ENCODE measurements around the gene PCBP3. TPM values are rescaled to one million over a fixed set of nuclear protein-coding genes. Genes with fewer than 3 reads are reported as not detected.

PCBP3 gene
- total RNA-seq, 1 donor from 2014 or later = 3.8 TPM

DNA sequence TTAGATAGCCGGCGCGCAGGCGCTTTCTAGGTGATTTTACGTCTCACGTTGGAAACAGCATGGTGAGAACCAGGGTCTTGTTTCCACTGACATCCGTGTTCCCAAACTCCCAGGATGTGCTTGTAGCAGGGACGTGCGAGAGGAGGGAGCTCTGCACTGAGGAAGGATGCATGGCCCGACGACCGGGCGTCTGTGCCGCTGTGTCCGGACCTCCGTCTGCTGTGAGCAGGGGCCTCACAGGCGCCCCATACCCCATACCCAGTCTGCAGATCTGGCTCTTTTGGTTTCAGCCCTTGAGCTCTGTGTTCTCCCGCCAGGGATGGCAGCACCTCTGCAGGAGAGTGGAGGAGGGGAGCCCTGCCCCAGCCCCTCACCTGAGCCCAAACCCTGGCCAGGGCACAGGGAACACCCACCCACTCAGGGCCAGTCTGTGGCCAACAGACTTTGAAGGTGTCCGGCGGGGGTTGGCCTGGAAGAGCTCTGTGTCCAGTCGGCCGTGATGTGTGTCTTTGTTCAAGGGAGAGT lies 270.9 kb downstream of the PCBP3 start:
- ATAC-seq = no peak
- DNase-seq = no peak
- no peaks in the 10 kb centered on the region for H3K9me3 ChIP-seq
- H3K4me1 ChIP-seq = no peaks in the 10 kb centered on the region
- no peaks in the 10 kb centered on the region for H3K36me3 ChIP-seq
- no peak overlapping the region for H3K27ac ChIP-seq
- intact Hi-C loops (cut with DNase I) = no loop called here
- no peak overlapping the region for H3K4me3 ChIP-seq
- TF ChIP-seq, protein P1, sequence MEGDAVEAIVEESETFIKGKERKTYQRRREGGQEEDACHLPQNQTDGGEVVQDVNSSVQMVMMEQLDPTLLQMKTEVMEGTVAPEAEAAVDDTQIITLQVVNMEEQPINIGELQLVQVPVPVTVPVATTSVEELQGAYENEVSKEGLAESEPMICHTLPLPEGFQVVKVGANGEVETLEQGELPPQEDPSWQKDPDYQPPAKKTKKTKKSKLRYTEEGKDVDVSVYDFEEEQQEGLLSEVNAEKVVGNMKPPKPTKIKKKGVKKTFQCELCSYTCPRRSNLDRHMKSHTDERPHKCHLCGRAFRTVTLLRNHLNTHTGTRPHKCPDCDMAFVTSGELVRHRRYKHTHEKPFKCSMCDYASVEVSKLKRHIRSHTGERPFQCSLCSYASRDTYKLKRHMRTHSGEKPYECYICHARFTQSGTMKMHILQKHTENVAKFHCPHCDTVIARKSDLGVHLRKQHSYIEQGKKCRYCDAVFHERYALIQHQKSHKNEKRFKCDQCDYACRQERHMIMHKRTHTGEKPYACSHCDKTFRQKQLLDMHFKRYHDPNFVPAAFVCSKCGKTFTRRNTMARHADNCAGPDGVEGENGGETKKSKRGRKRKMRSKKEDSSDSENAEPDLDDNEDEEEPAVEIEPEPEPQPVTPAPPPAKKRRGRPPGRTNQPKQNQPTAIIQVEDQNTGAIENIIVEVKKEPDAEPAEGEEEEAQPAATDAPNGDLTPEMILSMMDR (IDR thresholded peaks at IDR 0.05) = no peak
- H3K27me3 ChIP-seq = no peaks in the 10 kb centered on the region

DNA sequence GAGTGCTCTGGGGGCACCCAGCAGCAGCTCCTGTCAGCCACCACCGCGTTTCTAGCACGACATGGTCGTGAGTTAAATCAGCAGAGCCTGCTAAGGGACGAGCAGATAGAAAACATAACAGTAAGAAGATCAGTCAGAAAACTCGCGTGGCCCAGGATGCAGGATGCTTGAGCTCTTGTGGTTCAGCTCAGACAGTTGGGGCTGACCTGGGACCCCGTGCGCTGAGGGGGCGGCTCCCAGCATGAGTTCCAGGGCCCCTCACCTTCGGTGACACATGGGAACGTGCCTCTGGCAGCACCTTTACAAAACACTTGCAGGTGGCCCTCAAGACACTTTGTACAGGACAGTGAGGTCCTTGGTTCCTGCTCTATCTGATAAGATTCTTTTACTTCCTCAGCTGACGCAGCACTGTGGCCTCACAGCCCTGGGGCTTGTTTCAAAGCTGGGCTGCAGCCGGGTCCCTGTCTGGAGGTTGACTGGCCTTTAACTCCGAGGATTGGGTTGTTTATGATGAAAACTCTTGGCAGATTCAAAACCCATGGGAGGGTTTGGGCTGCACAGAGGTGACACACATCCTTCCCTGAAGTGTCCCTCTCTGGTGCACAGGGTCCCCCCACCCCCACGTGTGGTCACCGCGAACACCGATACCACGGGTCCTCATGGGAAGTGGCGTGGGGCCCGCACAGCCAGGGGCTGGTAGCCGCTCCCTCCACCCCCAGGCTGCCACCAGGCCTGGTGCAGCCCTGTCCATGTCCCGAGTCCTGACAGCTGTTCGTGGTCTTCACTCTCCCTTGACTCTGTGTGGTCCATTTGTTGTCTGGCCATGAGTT lies 272.7 kb downstream of the PCBP3 start:
- TF ChIP-seq, protein P1 (IDR thresholded peaks at IDR 0.05) = no peak
- H3K27ac ChIP-seq = no peak overlapping the region
- H3K27me3 ChIP-seq = no peaks in the 10 kb centered on the region
- H3K4me3 ChIP-seq = no peak overlapping the region
- H3K9me3 ChIP-seq = no peaks in the 10 kb centered on the region
- no peaks in the 10 kb centered on the region for H3K36me3 ChIP-seq
- no peak for ATAC-seq
- H3K4me1 ChIP-seq = no peaks in the 10 kb centered on the region
- no peak for DNase-seq
- intact Hi-C loops (cut with DNase I) = no loop called here

DNA sequence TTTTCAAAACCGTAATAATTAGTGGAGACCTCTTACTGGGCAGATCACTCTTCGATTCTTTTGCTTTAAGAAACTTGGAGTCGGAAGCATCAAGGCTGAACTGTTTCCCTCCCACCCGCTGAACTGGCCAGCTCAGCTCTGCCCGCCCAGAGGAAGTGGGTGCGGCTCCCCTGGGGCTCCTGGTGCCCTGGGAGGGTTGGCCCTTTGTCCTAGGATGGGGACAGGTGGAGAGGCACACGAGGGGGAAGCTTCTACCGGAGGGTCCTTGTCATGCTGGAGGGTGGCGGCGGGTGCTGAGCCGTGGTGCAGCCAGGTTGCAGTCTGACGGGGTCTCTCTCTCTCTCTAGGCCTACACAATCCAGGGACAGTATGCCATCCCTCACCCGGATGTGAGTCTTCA lies 273.7 kb downstream of the PCBP3 start:
- intact Hi-C loops (cut with DNase I) = no loop called here

DNA sequence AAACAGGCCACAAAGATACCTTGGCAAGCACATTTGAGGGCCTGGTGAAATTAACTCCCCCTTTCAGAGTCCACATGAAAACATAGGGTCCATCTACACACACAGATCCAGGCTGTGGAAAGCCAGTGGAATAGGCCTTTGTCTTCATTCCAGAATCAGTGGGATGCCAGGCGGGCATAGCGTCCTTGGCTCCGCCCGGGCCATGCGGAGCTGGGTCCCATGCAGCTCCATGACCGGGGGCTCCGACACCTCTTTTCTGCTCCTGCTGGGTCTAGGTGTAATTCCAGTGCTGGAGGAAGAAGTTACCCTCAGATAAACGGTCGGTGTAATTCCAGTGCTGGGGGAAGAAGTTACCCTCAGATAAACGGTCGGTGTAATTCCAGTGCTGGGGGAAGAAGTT lies 274.5 kb downstream of the PCBP3 start:
- TF ChIP-seq, protein P1 (IDR thresholded peaks at IDR 0.05) = no peak
- H3K36me3 ChIP-seq = no peaks in the 10 kb centered on the region
- no peak for DNase-seq

More for the DNA sequence above, 273.7 kb downstream of the PCBP3 start:
- no peaks in the 10 kb centered on the region for H3K4me1 ChIP-seq
- no peak overlapping the region for H3K4me3 ChIP-seq
- ATAC-seq (no peak), DNase-seq (no peak)
- H3K9me3 ChIP-seq = no peaks in the 10 kb centered on the region
- H3K27ac ChIP-seq = no peak overlapping the region
- H3K27me3 ChIP-seq = no peaks in the 10 kb centered on the region
- H3K36me3 ChIP-seq = no peaks in the 10 kb centered on the region
- TF ChIP-seq, protein P1 (IDR thresholded peaks at IDR 0.05) = no peak

DNA sequence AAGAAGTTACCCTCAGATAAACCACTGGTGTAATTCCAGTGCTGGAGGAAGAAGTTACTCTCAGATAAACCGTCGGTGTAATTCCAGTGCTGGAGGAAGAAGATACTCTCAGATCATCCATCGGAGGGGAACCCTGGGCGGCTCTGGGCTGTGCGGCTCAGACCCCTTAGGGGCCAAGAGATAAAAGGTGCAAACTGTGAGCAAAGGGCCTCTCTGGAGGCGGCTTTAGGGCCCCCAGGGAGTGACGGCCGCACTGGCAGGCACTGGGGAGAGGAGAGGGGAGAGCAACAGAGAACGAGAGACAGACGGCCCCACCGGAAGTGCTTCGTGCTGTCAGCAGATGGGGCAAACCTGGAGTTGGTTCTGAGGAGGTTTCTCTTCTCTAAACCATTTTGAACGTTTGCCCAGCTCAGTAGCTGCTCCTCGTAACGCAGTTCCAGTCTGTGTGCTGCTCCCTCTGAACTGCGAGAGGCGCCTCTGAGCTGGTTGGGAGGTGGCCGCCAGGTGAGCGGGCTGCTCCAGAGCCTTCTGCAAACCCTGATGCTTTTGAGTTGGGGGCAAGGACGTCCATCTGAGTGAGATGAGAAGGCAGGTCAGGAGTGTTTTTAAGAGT lies 275.4 kb downstream of the PCBP3 start:
- Histone ChIP-seq H3K9me3 (no peaks in the 10 kb centered on the region), H3K4me1 (no peaks in the 10 kb centered on the region), H3K36me3 (no peaks in the 10 kb centered on the region), H3K27ac (no peak overlapping the region), H3K27me3 (no peaks in the 10 kb centered on the region), H3K4me3 (no peak overlapping the region)
- no peak for DNase-seq
- ATAC-seq = no peak
- TF ChIP-seq, protein P1 (IDR thresholded peaks at IDR 0.05) = no peak
- intact Hi-C loops (cut with DNase I) = no loop called here

More for the DNA sequence above, 274.5 kb downstream of the PCBP3 start:
- intact Hi-C loops (cut with DNase I) = no loop called here
- Histone ChIP-seq H3K27ac (no peak overlapping the region), H3K27me3 (no peaks in the 10 kb centered on the region), H3K4me3 (no peak overlapping the region), H3K9me3 (no peaks in the 10 kb centered on the region), H3K4me1 (no peaks in the 10 kb centered on the region)
- ATAC-seq = no peak
